Measurements from ENCODE around the gene OR51B2. TPM values are rescaled to one million over a fixed set of nuclear protein-coding genes. Genes with fewer than 3 reads are reported as not detected.

Gene OR51B2
- total and polyA plus RNA-seq, 10 donors: not detected

DNA sequence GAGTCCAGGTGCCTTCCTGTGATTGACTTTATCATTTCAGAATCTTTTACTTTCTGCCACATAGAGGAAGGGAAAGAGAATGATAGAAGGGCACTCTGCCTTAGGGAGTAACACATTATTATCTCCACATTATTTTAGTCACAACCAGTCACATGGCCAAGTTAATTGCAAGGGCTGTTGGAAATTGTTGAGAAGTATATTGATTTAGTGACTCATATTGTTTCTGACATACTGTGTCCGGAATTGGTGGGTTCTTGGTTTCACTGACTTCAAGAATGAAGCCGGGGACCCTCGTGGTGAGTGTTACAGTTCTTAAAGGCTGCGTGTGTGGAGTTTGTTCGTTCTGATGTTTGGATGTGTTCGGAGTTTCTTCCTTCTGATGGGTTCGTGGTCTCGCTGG, 31.1 kb downstream of the OR51B2 start:
- WGBS, 5 donors: 90 to 94% (median 92%) methylated on average over 8 of the region's 8 CpGs
- H3K36me3 ChIP-seq: no peaks in the 10 kb centered on the region
- DNase-seq: no peak
- H3K4me3 ChIP-seq: no peak overlapping the region
- H3K27ac ChIP-seq: no peak overlapping the region
- TF ChIP-seq, protein P1, sequence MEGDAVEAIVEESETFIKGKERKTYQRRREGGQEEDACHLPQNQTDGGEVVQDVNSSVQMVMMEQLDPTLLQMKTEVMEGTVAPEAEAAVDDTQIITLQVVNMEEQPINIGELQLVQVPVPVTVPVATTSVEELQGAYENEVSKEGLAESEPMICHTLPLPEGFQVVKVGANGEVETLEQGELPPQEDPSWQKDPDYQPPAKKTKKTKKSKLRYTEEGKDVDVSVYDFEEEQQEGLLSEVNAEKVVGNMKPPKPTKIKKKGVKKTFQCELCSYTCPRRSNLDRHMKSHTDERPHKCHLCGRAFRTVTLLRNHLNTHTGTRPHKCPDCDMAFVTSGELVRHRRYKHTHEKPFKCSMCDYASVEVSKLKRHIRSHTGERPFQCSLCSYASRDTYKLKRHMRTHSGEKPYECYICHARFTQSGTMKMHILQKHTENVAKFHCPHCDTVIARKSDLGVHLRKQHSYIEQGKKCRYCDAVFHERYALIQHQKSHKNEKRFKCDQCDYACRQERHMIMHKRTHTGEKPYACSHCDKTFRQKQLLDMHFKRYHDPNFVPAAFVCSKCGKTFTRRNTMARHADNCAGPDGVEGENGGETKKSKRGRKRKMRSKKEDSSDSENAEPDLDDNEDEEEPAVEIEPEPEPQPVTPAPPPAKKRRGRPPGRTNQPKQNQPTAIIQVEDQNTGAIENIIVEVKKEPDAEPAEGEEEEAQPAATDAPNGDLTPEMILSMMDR (IDR thresholded peaks at IDR 0.05 in 8 of 11, conservative IDR thresholded peaks at IDR 0.05 in 3 of 11): no peak
- no peak for TF ChIP-seq POLR2AphosphoS5 (IDR thresholded peaks at IDR 0.05)
- no peak for TF ChIP-seq POLR2A (IDR thresholded peaks at IDR 0.05)
- intact Hi-C loops (cut with DNase I; ENCODE audit: low total_unique reads): no loop called here
- no peaks in the 10 kb centered on the region for H3K27me3 ChIP-seq (replicated peaks in 1 of 7)
- H3K9me3 ChIP-seq: no peaks in the 10 kb centered on the region
- no peaks in the 10 kb centered on the region for H3K4me1 ChIP-seq

DNA sequence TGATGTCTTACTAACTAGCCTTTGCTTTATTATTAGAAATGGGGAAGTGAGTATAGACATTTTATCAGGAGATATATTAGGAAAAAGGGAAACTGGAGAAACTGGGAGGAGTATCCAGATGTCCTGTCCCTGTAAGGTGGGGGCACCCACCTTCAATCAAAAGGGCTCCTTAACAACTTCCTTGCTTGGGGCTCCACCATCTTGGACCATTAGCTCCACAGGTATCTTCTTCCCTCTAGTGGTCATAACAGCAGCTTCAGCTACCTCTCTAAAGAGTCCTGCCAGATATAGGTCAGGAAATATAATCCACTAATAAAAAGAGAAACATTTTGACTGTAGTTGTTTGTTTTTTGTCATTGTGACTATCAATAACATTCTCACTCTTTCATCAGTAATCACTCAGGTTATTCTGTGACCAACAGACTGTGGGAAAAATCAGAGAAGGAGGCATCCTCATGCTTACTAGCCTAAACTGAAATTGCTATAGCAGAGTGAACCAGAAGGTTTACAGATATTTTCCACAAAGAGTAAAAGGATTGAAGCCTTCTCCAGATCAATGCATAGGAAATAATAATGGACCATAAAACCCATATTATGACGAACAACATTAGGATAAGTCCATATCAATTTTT, 32.8 kb downstream of the OR51B2 start:
- TF ChIP-seq, protein P1 (IDR thresholded peaks at IDR 0.05 in 8 of 11, conservative IDR thresholded peaks at IDR 0.05 in 3 of 11): peak in 1 of 11 experiments; percentile 11
- no peak for TF ChIP-seq POLR2AphosphoS5 (IDR thresholded peaks at IDR 0.05)
- no peak overlapping the region for H3K27ac ChIP-seq
- H3K4me1 ChIP-seq: no peaks in the 10 kb centered on the region
- no peaks in the 10 kb centered on the region for H3K36me3 ChIP-seq
- intact Hi-C loops (cut with DNase I; ENCODE audit: low total_unique reads): no loop called here
- H3K4me3 ChIP-seq: no peak overlapping the region
- no peaks in the 10 kb centered on the region for H3K27me3 ChIP-seq (replicated peaks in 1 of 7)
- DNase-seq: no peak
- H3K9me3 ChIP-seq: no peaks in the 10 kb centered on the region
- 74 to 94% (median 87%) methylated on average over 1 of the region's 1 CpG for WGBS, 5 donors

DNA sequence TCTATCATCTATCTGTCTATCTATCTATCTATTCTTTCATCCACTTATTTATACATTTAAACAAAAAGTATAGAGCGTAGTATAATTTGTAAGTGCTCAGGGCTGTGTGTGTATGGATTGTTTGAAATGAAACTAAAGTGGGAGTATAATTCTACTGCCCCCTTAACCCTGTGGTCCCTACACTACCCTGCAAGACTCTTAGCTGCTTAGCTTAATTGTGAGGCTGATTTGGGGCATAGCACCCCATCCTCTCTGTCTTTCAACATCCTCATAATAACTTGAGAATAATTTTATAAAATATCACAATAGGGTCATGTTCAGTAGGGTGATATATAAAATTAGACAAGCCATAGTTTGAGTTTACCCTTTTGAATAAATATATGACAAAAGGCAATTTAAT, 34.0 kb downstream of the OR51B2 start:
- Histone ChIP-seq H3K27ac (no peak overlapping the region), H3K4me1 (no peaks in the 10 kb centered on the region), H3K36me3 (no peaks in the 10 kb centered on the region), H3K9me3 (no peaks in the 10 kb centered on the region), H3K4me3 (no peak overlapping the region), H3K27me3 (replicated peaks in 1 of 7) (no peaks in the 10 kb centered on the region)
- intact Hi-C loops (cut with DNase I; ENCODE audit: low total_unique reads): no loop called here
- no peak for TF ChIP-seq POLR2AphosphoS5 (IDR thresholded peaks at IDR 0.05)
- no peak for TF ChIP-seq POLR2A (IDR thresholded peaks at IDR 0.05)
- TF ChIP-seq, protein P1 (IDR thresholded peaks at IDR 0.05 in 8 of 11, conservative IDR thresholded peaks at IDR 0.05 in 3 of 11): no peak
- DNase-seq: no peak
- WGBS, 5 donors: 82 to 98% (median 84%) methylated on average over 1 of the region's 1 CpG

DNA sequence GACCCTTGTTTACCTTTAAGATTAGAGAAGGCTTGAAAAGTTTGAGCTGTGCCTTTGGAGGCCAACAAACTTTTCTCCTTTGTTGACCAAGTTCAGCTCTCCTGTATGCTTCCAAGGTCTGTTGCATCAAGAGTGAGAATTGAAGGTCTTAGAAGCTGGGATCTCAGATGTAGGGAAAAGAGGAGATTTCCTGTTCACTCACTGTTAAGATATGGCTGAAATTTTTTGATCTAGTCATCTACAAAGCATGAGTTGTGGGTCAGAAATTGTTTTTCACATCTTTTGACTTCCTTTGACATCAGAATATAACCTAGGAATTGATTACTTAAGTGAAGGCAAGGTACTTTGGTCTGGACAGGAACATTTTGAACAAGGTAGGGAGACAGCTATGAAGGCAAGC, 34.4 kb downstream of the OR51B2 start:
- H3K27me3 ChIP-seq (replicated peaks in 1 of 7): no peaks in the 10 kb centered on the region
- no peak for DNase-seq
- no peak for TF ChIP-seq POLR2A (IDR thresholded peaks at IDR 0.05)
- TF ChIP-seq, protein P1 (IDR thresholded peaks at IDR 0.05 in 8 of 11, conservative IDR thresholded peaks at IDR 0.05 in 3 of 11): no peak
- no peak for TF ChIP-seq POLR2AphosphoS5 (IDR thresholded peaks at IDR 0.05)
- H3K4me3 ChIP-seq: no peak overlapping the region
- no peaks in the 10 kb centered on the region for H3K36me3 ChIP-seq
- no peaks in the 10 kb centered on the region for H3K4me1 ChIP-seq
- intact Hi-C loops (cut with DNase I; ENCODE audit: low total_unique reads): no loop called here
- H3K9me3 ChIP-seq: no peaks in the 10 kb centered on the region
- H3K27ac ChIP-seq: no peak overlapping the region
